GM21390 (cell line): ENCODE data around the gene POMC.
"Not testable (repeated sequence)": the region's sequence is repeated elsewhere in the genome, so short reads cannot be mapped to it uniquely, and the experiment has no call there.

Experiments
- ATAC-seq: cut with Tn5 transposase; IDR thresholded peaks from one replicate; pipeline ENCODE4 v1.9.1; 2021; ENCODE audit not compliant: unreplicated experiment

The POMC gene

DNA sequence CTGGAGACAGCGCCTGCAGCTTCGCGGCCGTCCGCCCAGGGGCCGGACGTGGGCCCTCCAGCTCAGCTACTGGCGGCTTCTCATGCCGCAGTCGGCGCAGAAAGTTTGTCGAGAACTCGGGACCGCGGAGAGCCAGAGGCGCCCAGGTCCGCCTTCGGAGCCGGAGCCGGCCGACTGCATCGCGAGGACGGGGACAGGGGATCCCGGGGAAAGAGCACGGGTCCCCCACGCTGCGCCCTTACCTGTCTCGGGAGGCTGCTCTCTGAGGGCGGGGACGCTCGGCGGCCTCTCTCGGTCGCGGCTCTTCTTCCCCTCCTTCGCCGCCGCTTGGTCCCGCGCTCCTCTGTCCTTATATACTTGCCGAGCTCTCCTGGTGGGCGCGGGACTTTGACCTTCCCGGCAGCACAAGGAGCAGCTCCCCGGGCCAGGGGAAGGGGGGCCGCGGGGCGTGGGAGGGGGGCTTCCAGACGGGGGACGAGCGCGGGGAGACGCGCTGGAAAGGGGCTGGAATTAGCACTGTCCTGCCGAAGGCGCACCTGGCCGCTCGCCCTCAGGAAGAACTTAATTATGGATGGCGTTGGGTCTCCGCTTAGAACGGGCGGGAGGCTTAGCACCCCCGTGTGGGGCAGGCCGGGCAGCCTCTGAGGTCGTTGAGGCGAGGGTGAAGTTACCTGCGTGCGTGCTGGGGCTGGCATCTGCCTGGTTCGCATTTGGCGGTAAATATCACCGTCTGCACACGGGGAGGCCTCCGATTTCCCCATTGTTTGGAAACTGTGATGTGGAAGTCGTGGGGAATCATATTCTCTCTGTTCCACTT lies at the start of gene POMC:
TSS of gene POMC (minus strand) at position 325 of the 817 bp plus-strand sequence. CDS start 3,808 bp downstream, outside the sequence.
- ATAC-seq = no peak

DNA sequence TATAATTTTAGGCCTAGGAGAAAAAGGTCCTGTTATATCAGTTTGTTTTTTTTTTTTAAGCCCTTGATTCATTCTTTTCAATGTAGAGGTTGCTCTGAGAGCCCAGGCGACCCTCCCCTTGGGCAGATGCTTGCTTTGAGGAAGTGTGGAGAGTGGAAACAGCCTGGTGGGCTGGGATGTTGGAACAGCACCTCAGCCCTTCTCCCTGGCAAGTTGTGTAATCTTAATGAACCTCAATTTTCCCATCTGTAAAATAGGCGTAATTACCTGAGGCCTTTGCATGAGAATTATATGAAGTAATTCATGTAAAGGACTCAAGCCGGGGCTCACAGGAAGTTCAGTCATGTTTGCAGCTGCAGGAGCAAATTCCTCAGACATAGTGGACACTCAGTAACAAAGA lies 49.7 kb upstream of the POMC start:
- ATAC-seq = no peak

DNA sequence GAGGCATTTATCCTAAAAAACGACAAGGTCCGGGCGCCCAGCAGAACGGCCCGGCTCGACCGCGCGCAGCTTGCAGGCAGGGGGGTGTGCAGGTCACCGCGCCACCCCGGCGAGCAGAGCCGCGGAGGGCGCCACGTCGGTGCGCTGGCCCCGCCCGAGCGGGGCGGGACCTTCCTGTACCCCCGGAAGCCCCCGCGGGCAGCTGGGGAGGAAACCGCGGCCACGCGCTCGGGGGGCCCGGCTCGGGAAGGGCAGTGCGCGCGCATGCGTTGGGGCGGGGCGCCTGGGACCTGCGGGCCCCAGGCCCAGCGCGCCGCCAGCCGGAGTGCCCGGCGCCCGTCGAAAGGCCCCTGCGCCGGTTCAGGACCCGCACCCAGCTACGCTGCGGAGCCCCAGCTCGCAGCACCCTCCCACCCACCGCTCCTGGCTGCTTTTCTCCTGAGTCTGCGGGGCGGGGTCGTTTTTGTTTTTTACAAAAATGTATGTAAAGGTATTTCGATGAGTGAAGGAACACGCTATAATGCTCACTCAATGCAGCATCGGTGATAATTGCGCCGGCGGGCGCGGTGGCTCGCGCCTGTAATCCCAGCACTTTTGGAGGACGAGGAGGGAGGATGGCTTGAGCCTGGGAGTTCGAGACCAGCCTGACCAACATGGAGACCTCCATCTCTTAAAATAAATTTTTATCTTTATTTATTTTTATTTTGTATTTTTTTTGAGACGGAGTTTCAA lies 47.7 kb upstream of the POMC start:
- ATAC-seq = peak; percentile 74

DNA sequence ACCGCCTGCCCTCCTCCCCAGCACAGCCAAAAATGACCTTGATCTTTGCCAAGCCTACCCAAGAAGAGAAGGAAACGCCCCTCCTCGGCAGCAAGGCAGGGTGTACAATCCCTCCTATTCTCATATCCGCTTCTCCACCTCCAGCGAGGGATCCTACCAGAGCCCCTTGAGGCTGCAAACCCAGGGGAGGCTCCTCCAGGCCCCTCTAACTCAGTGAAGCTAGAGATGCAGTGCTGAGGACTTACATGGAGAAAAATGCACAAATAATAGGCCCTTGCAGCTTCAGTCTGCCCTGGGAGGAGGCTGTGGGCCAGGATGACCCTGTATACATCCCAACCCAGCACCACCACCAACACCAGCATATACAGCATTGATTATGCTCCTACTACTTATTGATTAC lies 46.9 kb upstream of the POMC start:
- no peak for ATAC-seq

DNA sequence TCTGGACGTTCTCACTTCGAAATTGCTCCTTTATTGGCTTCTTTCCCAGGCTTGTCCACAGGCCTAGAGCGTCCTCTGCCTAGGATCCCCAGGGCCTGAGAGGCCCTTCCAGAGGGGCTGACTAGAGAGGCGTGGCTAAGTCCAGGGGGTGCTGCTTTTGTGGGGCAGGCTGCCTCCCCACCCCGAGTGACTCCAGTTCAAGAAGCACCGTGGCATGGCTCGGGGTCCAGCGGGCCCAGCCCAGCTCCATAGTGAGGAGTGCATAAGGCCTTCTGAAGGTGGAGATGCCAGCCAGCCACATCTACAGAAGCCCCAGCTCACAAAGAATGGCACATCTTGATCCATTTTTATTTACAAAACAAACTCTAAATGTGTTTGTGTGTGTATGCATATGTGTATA lies 44.8 kb upstream of the POMC start:
- no peak for ATAC-seq

DNA sequence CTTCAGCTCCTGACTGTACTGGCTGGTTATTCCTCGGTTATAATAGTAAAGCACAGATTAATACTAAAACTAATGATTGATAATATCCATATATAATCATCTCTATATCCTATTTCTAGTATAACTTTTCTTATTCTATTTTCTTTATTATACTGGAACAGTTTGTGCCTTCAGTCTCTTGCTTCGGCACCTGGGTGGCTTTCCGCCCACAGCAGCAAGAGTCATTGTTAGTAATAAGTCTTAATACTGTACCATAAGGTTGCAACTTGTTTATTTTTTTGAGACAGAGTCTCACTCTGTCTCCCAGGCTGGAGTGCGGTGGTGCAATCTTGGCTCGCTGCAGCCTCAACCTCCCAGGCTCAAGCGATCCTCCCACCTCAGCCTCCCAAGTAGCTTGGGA lies 42.5 kb upstream of the POMC start:
- ATAC-seq = not testable (repeated sequence)

DNA sequence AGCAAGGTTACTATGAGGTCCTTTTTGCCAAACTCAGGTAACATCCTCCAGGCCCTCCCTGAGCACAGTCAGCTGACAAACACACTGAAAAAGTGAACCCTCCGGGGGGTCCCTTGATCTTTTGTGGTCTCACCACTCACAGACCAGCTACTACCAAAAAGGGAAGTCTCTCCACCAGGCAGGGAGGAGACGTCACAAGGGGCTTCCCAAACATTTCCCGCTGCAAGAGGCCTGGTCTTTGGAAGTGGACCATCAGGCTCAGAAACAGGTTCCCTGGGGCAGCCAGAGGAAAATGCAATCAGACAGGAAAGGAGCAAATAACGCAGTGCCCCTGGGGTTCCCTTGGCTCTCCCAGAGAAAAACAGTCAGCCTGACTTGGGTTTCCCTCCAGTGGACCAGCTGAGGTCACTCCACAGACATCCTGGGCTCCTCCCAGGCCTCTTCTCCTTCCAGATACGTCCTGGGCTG lies 38.7 kb upstream of the POMC start:
- no peak for ATAC-seq

DNA sequence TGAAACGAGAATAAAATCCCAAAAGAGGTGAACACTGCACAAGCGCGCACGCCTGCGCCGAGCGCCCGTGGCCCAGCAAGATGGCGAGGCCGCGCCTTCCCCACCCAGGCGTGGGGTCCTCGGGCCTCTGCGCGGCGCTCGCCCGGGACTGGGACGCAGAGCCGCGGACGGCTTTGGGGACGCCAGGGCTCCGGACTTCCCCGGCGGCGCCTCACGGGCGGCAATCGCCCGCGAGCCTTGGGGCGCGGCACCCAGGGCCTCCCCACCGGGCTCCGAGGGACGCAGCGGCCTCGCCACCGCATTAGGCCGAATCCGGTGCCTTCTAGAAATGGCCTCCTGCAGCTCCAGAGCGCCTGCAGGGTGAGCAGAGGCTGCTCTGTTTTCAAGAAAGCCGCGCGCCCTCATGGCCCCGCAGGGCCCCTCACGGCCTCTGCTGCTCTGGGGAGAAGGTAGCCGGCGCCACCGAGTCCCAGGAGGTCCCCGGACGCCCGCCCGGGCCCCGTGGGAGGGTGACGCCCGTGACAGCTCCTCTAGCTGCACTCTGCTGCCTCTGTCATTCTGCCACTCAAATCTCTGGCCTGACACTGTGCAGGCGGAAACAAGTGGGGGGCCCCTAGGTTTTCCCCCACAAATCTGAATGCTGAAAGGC lies 35.9 kb upstream of the POMC start:
- no peak for ATAC-seq

DNA sequence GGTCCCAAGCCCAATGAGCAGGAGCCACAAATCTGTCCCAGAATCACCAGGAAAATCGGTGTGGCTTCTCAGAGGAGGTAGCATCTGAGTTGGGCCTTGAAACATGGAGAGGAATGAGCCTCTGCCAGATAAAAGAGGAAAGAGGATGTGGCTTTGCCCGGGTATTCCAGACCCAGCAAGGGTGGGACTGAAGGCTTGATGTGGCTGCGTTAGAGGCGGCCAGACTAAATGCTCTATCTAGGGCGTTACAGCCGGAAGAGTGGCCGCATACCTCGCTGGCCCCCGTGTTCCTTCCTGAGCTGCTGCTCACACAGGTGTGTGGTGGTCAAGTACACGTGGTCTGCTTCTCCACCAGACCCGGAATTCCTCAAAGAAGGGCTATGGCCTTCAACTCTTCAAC lies 33.9 kb upstream of the POMC start:
- no peak for ATAC-seq

DNA sequence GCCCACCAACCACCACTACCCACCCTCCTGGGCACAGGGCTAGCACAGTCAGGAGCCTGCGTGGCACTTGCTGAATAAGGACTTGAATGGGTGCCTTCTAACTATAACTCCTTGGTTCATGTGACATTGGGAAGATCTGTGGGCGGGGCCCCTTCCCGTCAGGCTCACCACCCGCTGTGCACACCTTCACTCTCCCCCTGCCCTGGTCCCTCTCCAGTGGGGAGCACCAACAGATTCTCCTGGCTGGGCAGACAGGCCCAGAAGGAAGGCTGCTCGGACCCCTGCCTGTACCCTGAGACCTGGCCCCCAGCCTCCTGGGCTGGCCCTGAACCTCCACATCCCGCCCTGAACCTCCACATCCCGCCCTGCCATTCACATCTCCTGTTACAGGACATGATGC lies 33.4 kb upstream of the POMC start:
- ATAC-seq = no peak

DNA sequence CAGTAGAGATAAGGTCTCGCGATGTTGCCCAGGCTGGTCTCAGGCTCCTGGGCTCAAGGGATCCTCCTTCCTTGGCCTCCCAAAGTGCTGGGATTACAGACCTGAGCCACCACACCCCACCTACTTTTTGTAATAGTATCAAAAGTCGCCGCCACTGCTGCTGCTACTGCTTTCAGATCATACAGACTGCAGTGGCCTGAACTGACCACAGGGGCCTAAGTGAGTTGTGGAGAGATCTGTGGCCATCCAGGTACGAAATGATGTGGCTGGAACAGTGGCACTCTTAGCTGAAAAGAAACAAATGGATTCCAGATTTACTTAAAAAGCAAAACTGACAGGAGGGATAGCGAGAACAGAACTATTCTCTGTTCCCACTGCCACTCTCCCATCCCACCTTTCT lies 32.9 kb upstream of the POMC start:
- no peak for ATAC-seq

DNA sequence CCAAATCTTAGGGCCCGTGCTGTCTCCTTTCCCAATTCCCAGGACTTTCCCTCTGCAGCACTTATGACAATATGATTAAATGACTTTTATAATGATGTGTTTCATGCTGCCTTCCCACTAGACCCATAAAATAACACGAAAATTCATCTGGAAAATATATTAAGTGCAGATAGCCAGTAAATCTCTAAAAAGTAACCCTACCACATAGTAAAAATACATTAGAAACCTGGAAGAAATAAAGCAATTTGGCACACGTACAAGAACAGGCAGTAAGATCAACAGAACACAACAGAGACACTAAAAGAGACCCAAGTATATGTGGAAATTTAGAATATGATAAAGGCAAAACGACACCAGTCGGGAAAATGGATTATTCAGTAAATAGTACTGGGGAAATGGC lies 30.2 kb upstream of the POMC start:
- ATAC-seq = no peak

DNA sequence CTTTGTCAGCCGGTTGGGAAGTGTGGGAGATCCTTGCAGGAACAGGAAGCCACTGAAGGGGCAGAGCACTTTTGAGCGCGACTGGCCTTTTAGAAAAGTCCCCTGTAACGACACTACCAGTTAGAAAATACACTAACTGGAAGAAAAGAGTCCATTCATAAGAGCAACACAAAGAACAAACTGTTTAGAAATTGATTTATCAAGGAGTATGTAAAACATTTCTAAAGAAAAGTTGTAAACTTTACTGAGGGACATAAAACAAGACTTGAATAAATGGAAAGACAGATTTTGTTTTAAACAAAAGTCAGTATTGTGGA lies 29.8 kb upstream of the POMC start:
- ATAC-seq = no peak

DNA sequence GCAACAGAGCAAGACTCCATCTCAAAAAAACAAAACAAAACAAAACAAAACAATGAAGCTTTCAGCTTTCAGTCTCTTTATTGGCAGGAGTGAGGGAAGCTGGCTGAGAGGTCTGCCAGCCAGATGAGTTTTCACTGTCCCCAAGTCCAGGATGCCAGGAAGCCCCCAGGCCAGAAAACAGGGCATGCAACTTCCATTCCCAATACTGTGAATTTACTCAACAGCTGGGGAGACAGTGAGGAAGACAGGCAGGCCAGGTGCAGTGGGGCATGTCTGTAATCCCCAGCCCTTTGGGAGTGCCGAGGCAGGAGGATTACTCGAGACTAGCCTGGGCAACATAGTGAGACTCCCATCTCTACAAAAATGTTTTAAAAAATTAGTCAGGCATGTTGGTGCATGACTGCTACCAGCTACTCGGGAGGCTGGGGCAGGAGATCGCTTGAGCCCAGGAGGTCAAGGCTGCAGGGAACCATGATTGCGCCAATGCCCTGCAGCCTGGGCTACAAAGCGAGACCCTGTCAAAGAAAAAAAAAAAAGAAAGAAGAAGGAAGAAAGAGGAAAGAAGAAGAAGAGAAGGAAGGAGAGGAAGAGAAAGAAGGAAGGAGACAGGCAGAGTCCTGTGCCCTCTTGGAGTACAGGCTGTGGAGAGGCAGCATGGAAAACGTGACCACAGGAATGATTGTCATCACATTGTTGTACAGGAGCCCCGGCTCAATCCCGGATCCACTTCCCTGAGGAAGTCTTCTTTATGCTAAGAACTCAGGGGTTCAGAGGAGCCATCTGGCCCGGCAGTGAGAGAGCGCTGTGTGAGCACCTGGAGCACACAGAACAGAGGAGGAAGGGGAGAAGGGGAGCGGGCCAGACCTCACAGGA lies 29.2 kb upstream of the POMC start:
- no peak for ATAC-seq

DNA sequence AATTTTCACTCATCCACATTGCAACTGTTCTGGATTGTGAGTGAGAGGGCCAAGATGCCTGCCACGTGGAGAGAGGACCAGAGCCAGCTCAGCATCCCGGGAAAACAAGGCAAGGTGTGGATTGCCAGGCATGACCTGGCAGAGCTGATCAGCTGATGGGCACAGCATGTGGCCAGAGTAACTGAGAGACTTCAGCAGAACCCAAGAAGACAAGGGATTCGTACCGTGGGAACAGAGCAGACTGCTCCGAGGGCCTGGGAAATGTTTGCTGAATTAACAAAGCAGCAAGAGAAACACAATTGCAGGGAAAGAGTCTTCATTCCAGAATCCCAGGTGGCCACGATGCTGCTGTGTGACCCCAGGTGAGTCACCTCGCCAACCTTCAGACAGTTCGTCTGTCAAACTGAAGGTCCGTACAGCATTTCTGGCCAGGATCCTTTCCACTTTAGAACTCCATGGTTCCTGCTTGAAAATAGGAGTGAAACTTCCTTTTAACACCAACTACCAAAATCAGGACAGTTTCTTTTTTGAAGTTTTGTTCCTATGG lies 26.3 kb upstream of the POMC start:
- no peak for ATAC-seq

DNA sequence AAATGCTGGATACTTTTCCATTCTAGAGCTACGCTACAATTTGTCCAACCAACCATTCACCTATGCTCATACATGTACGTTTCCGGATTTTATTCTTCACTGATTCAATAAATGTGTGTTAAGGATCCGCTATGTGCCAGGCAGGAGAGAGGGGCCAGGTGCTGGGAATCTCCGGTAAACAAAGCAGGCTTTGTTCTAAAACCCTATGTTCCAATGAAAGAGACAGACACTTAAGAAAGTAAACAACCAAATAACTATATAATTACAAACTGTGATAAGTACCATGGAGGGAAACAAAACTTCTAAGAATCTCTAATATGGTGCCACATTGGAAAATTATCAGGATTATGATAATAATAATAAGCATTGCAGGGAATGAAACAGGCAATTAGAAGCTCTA lies 22.2 kb upstream of the POMC start:
- no peak for ATAC-seq

DNA sequence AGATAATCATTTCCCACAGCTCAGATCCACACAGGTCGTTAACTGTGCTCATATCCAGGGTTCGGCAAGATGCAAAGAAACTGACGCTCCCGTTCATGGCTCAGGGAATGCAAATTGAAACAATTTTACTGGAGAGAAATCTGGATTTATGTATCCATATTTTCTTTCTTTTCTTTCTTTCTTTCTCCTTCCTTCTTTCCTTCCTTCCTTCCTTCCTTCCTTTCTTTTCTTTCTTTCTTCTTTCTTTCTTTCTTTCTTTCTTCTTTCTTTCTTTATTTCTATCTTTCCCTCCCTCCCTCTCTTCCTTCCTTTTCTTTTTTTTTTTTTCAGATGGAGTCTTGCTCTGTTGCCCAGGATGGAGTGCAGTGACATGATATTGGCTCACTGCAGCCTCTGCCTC lies 20.0 kb upstream of the POMC start:
- no peak for ATAC-seq

DNA sequence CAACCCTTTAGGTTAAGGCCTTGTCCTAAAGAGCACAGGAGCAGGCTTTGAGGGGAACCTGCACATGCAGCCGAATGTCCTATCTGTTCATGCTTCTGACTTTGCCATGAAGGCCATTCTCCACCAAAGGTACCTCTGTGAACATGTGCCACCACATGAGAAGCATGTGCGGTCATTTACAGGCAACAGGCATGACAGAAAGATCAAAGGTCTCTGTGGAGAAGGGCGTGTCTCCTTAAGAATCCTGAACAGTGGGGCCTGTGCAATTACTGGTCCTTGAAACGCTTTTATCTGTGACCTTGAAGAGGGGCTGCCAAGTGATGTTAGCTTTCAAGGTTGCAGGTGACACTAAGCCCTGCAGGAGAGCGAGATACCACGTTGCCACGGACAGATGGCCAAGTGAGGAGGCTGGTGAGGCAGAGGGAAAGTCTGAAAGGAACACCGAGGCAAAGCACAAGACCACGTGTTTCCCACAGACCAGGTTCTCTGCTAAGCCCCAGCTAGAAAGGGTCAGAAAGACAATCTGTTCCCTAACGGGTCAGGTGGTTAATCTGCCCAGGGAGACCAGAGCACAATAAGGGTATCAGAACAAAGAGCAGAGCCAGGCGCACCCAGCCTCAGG lies 19.5 kb upstream of the POMC start:
- ATAC-seq = no peak

DNA sequence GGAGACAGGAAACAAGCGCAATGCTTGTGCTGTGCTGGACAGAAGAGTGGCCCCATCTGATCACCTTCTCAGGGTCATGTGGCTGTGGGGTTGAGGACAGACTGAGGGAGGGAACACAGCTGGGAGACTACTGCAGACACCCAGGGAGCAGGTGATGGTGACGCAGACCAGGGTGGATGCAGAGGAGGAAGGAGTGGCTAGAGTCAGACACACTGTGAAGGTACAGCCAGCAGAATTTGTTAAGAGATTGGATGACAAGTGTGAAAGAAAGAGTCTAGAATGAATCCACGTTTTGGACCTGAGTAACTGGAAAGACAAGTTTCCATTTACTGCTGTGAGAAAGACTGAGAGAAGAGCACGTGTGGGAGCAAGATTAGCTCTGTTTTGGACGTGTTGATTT lies 15.9 kb upstream of the POMC start:
- no peak for ATAC-seq

DNA sequence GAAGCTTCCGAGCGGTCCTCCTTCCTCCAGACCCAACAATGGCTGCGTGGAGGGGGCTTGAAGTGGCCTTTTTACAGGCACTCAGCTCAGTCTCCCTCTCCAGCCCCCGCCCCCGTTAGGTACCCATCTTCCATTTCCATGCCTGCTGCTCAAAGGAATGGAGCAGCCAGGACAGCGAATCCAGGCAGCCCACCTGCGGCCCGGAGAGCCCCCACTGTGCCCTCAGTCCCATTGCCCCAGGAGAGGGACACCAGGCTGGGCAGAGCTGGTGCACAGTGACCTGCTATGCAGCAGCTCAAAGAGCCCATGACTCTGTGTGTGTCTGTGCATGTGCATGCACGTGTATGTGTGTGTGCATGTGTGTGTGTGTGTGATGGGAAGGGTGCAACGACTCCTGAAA lies 10.6 kb upstream of the POMC start:
- ATAC-seq = no peak
